Measurements from ENCODE around the gene ING2.
"Not testable (repeated sequence)": the region's sequence is repeated elsewhere in the genome, so short reads cannot be mapped to it uniquely, and the experiment has no call there.

The ING2 gene

GRCh38 chr4:183553147-183553478 is 48.3 kb downstream of the ING2 start:
- not testable (repeated sequence) for H3K9me3 Mint-ChIP-seq; H3K4me3 Mint-ChIP-seq; ATAC-seq; DNase-seq (ENCODE audit: low spot score in 2 of 2)
- Mint-ChIP-seq H3K27ac (peak overlapping the region; percentile 88), H3K36me3 (peaks cover 13% of the 10 kb centered on the region), H3K4me1 (peaks cover 26% of the 10 kb centered on the region)

- Mint-ChIP-seq H3K9me3 (peaks cover 8% of the 10 kb centered on the region), H3K4me3 (no peak overlapping the region), H3K27ac (no peak overlapping the region), H3K36me3 (peaks cover 13% of the 10 kb centered on the region), H3K4me1 (peaks cover 24% of the 10 kb centered on the region)
- no peak for DNase-seq (ENCODE audit: low spot score in 2 of 2)
- ATAC-seq = peak; percentile 36
Measured at GRCh38 chr4:183553601-183554345, 48.9 kb downstream of the ING2 start.

- Mint-ChIP-seq H3K36me3 (peaks cover 13% of the 10 kb centered on the region), H3K27ac (no peak overlapping the region), H3K9me3 (peaks cover 8% of the 10 kb centered on the region), H3K4me1 (peaks cover 20% of the 10 kb centered on the region), H3K4me3 (no peak overlapping the region)
- ATAC-seq (peak; percentile 24), DNase-seq (ENCODE audit: low spot score in 2 of 2) (no peak)
Measured at GRCh38 chr4:183554346-183554686, 49.5 kb downstream of the ING2 start.

- H3K4me1 Mint-ChIP-seq = peaks cover 15% of the 10 kb centered on the region
- no peak overlapping the region for H3K4me3 Mint-ChIP-seq
- peaks cover 13% of the 10 kb centered on the region for H3K36me3 Mint-ChIP-seq
- H3K27ac Mint-ChIP-seq = no peak overlapping the region
- ATAC-seq = no peak
- H3K9me3 Mint-ChIP-seq = peaks cover 8% of the 10 kb centered on the region
- DNase-seq (ENCODE audit: low spot score in 2 of 2) = no peak
Measured at GRCh38 chr4:183554878-183555585, 50.2 kb downstream of the ING2 start.

GRCh38 chr4:183556947-183557346 is 52.1 kb downstream of the ING2 start:
- no peak for DNase-seq (ENCODE audit: low spot score in 2 of 2)
- Mint-ChIP-seq H3K9me3 (peaks cover 8% of the 10 kb centered on the region), H3K27ac (no peak overlapping the region), H3K36me3 (peaks cover 13% of the 10 kb centered on the region), H3K4me3 (no peak overlapping the region), H3K4me1 (peaks cover 7% of the 10 kb centered on the region)
- ATAC-seq = no peak

- DNase-seq (ENCODE audit: low spot score in 2 of 2) = no peak
- no peak overlapping the region for H3K4me3 Mint-ChIP-seq
- peaks cover 9% of the 10 kb centered on the region for H3K36me3 Mint-ChIP-seq
- H3K4me1 Mint-ChIP-seq = peaks cover 3% of the 10 kb centered on the region
- ATAC-seq = no peak
- H3K9me3 Mint-ChIP-seq = peaks cover 3% of the 10 kb centered on the region
- no peak overlapping the region for H3K27ac Mint-ChIP-seq
Measured at GRCh38 chr4:183557611-183558010, 52.8 kb downstream of the ING2 start.

GRCh38 chr4:183558873-183559272 is 54.0 kb downstream of the ING2 start:
- Mint-ChIP-seq H3K9me3 (no peaks in the 10 kb centered on the region), H3K4me3 (no peak overlapping the region), H3K27ac (no peak overlapping the region), H3K36me3 (peaks cover 6% of the 10 kb centered on the region), H3K4me1 (peaks cover 10% of the 10 kb centered on the region)
- no peak for DNase-seq (ENCODE audit: low spot score in 2 of 2)
- no peak for ATAC-seq

- Mint-ChIP-seq H3K9me3 (no peaks in the 10 kb centered on the region), H3K36me3 (no peaks in the 10 kb centered on the region), H3K27ac (no peak overlapping the region), H3K4me3 (no peak overlapping the region), H3K4me1 (peaks cover 20% of the 10 kb centered on the region)
- ATAC-seq (no peak), DNase-seq (ENCODE audit: low spot score in 2 of 2) (no peak)
Measured at GRCh38 chr4:183561905-183562304, 57.0 kb downstream of the ING2 start.

Measured in stimulated activated effector memory CD8-positive, alpha-beta T cell treated with anti-CD3 and anti-CD28 coated beads, Interleukin-12 subunit alpha, Interleukin-12 subunit beta, amount 100 ng/mL, for 72 hours (primary cell).